Measurements from ENCODE around the gene IGFBP6. TPM values are rescaled to one million over a fixed set of nuclear protein-coding genes. Genes with fewer than 3 reads are reported as not detected.

Gene IGFBP6
- total and polyA plus RNA-seq, 4 donors, result 1.6 to 17.6 (median 12.0) TPM

DNA sequence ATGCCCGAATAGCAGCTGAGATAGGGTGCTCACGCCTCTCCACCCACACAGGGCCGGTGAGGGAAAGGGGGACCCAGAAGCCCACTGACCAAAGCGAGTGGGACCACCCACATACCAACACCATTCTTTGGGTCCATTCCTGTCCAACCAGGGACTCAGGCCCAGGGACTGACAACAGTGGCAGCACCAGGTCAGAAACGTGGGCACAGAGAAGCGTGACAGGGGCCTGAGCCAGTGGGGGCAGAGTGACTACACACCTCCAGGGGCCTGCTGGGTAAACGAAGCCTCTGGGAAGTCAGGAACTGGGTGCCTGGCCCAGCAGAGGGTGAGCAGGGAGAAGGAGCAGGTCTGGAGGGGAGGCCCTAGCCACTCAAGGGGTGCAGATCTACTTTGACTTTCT is 32.0 kb upstream of the IGFBP6 start:
- Histone ChIP-seq H3K4me3 (ENCODE audit: low read depth in 1 of 3, low read length in 3 of 3) (no peak overlapping the region), H3K27me3 (ENCODE audit: control insufficient read depth in 4 of 4, insufficient read depth in 4 of 4, low read length in 3 of 4) (no peaks in the 10 kb centered on the region), H3K4me1 (ENCODE audit: control insufficient read depth in 4 of 4, insufficient read depth in 4 of 4, low read length in 3 of 4) (peaks cover 10 to 30% (median 24%) of the 10 kb centered on the region in 4 donors), H3K9me3 (ENCODE audit: control insufficient read depth in 4 of 4, low read length in 3 of 4) (no peaks in the 10 kb centered on the region), H3K27ac (ENCODE audit: low read depth in 1 of 2, low read length in 2 of 2) (peak overlapping the region; percentile 15 to 44), H3K36me3 (ENCODE audit: control insufficient read depth in 4 of 4, insufficient read depth in 3 of 4, low read depth in 1 of 4, low read length in 3 of 4) (peaks cover 3 to 26% (median 13%) of the 10 kb centered on the region in 4 donors), H3K9ac (ENCODE audit: low read depth in 1 of 2, low read length in 2 of 2) (no peak overlapping the region)
- no peak for TF ChIP-seq JUND (IDR thresholded peaks at IDR 0.05)
- TF ChIP-seq RAD21 (IDR thresholded peaks at IDR 0.05), result no peak
- TF ChIP-seq, protein P1, sequence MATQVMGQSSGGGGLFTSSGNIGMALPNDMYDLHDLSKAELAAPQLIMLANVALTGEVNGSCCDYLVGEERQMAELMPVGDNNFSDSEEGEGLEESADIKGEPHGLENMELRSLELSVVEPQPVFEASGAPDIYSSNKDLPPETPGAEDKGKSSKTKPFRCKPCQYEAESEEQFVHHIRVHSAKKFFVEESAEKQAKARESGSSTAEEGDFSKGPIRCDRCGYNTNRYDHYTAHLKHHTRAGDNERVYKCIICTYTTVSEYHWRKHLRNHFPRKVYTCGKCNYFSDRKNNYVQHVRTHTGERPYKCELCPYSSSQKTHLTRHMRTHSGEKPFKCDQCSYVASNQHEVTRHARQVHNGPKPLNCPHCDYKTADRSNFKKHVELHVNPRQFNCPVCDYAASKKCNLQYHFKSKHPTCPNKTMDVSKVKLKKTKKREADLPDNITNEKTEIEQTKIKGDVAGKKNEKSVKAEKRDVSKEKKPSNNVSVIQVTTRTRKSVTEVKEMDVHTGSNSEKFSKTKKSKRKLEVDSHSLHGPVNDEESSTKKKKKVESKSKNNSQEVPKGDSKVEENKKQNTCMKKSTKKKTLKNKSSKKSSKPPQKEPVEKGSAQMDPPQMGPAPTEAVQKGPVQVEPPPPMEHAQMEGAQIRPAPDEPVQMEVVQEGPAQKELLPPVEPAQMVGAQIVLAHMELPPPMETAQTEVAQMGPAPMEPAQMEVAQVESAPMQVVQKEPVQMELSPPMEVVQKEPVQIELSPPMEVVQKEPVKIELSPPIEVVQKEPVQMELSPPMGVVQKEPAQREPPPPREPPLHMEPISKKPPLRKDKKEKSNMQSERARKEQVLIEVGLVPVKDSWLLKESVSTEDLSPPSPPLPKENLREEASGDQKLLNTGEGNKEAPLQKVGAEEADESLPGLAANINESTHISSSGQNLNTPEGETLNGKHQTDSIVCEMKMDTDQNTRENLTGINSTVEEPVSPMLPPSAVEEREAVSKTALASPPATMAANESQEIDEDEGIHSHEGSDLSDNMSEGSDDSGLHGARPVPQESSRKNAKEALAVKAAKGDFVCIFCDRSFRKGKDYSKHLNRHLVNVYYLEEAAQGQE (IDR thresholded peaks at IDR 0.05), result no peak
- TF ChIP-seq GABPA (IDR thresholded peaks at IDR 0.05 in 1 of 2, conservative IDR thresholded peaks at IDR 0.05 in 1 of 2), result no peak
- TF ChIP-seq, protein P2, sequence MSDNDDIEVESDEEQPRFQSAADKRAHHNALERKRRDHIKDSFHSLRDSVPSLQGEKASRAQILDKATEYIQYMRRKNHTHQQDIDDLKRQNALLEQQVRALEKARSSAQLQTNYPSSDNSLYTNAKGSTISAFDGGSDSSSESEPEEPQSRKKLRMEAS (IDR thresholded peaks at IDR 0.05), result no peak
- TF ChIP-seq RXRA (IDR thresholded peaks at IDR 0.05), result no peak
- no peak for TF ChIP-seq HNF4A (conservative IDR thresholded peaks at IDR 0.05)
- TF ChIP-seq, protein P3, sequence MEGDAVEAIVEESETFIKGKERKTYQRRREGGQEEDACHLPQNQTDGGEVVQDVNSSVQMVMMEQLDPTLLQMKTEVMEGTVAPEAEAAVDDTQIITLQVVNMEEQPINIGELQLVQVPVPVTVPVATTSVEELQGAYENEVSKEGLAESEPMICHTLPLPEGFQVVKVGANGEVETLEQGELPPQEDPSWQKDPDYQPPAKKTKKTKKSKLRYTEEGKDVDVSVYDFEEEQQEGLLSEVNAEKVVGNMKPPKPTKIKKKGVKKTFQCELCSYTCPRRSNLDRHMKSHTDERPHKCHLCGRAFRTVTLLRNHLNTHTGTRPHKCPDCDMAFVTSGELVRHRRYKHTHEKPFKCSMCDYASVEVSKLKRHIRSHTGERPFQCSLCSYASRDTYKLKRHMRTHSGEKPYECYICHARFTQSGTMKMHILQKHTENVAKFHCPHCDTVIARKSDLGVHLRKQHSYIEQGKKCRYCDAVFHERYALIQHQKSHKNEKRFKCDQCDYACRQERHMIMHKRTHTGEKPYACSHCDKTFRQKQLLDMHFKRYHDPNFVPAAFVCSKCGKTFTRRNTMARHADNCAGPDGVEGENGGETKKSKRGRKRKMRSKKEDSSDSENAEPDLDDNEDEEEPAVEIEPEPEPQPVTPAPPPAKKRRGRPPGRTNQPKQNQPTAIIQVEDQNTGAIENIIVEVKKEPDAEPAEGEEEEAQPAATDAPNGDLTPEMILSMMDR (IDR thresholded peaks at IDR 0.05; ENCODE audit: low read depth, low read length, missing input control), result no peak
- no peak for TF ChIP-seq HNF4G (IDR thresholded peaks at IDR 0.05)
- TF ChIP-seq TAF1 (conservative IDR thresholded peaks at IDR 0.05), result no peak
- no peak for TF ChIP-seq NR2F2 (IDR thresholded peaks at IDR 0.05)
- no peak for TF ChIP-seq EGR1 (IDR thresholded peaks at IDR 0.05; ENCODE audit: low read depth in 2 of 2)
- TF ChIP-seq, protein P4, sequence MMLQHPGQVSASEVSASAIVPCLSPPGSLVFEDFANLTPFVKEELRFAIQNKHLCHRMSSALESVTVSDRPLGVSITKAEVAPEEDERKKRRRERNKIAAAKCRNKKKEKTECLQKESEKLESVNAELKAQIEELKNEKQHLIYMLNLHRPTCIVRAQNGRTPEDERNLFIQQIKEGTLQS (IDR thresholded peaks at IDR 0.05), result no peak
- no peak for TF ChIP-seq YY1 (IDR thresholded peaks at IDR 0.05)
- peak; percentile 32 for DNase-seq (ENCODE audit: low spot score)
- 70% methylated on average over 7 of the region's 7 CpGs for WGBS

DNA sequence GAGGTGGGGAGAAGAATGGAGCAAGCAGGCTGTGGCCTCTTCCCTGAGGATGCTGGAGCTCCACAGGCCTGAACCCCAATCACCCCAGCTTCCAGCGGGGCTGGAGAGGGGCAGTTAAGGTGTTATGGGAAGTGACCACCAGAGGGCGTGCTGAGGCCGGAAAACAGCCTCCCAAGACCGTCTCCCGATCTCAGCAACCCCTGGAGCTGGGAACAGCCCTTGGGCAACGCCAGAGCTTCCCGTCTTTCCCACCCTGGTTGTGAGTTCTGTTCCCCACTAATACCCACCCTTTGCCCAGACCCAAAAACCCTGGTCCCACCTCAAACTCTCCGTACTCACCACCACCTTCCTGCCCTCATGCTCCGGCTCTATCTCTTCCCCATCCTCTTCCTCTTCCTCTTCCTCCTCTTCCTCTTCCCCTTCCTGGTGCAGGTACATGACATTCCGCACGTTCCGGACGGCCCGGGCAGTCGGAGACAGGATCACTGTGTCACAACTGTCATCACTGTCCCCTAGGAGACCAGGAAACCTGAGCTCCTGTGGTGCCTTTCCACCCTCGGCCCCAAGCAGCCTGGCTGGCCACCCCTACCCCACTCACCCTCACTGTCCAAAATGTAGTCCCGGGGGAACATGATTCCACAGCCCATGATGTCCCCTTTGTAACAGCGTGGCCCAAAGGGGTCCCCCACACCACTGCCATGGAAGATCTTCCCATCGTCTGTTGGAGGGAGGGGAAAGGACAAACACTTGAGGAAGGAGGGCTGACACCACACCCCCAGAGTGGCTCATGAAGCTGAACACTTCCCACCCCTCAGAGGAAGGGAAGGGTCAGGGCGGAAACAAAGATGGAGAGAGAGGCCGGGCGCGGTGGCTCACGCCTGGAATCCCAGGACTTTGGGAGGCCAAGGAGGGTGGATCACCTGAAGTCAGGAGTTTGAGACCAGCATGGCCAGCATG is 31.2 kb upstream of the IGFBP6 start:
- Histone ChIP-seq H3K27me3 (ENCODE audit: control insufficient read depth in 4 of 4, insufficient read depth in 4 of 4, low read length in 3 of 4) (no peaks in the 10 kb centered on the region), H3K4me3 (ENCODE audit: low read depth in 1 of 3, low read length in 3 of 3) (no peak overlapping the region), H3K36me3 (ENCODE audit: control insufficient read depth in 4 of 4, insufficient read depth in 3 of 4, low read depth in 1 of 4, low read length in 3 of 4) (peaks cover 3 to 26% (median 13%) of the 10 kb centered on the region in 4 donors), H3K4me1 (ENCODE audit: control insufficient read depth in 4 of 4, insufficient read depth in 4 of 4, low read length in 3 of 4) (peaks cover 5 to 22% (median 16%) of the 10 kb centered on the region in 4 donors), H3K27ac (ENCODE audit: low read depth in 1 of 2, low read length in 2 of 2) (peak overlapping the region; percentile 17 to 41), H3K9me3 (ENCODE audit: control insufficient read depth in 4 of 4, low read length in 3 of 4) (no peaks in the 10 kb centered on the region), H3K9ac (ENCODE audit: low read depth in 1 of 2, low read length in 2 of 2) (no peak overlapping the region)
- DNase-seq (ENCODE audit: low spot score), result peak; percentile 82
- TF ChIP-seq, protein P3 (IDR thresholded peaks at IDR 0.05; ENCODE audit: low read depth, low read length, missing input control), result peak; percentile 78
- TF ChIP-seq TAF1 (conservative IDR thresholded peaks at IDR 0.05) (no peak), RXRA (IDR thresholded peaks at IDR 0.05) (peak in 1 of 2 donors; percentile 40), RAD21 (IDR thresholded peaks at IDR 0.05) (peak; percentile 93), NR2F2 (IDR thresholded peaks at IDR 0.05) (no peak)
- TF ChIP-seq, protein P1 (IDR thresholded peaks at IDR 0.05), result no peak
- WGBS, result 39% methylated on average over 24 of the region's 24 CpGs

Measured in liver (tissue), 9 donors.